H1 (cell line): Measurements from ENCODE around the gene OTOF. TPM values are rescaled to one million over a fixed set of nuclear protein-coding genes. Genes with fewer than 3 reads are reported as not detected.

Source experiments
- MAFK ChIP-seq: IDR thresholded peaks from 2 replicates; pipeline ENCODE4 v1.6.1; 2012; ENCODE audit warnings: low read depth, mild to moderate bottlenecking, improper control_type of control experiment, low read length
- polyA plus RNA-seq, 7 experiments: library from polyadenylated mRNA; depleted of rRNA in 3 of 7; stranded (reverse) in 5 of 7; unstranded in 2 of 7; fragments of >200 nt in 5 of 7; fragments of 200-250 nt in 2 of 7; gene quantifications; 1 replicate in 5 of 7; 2 replicates in 1 of 7; 4 replicates in 1 of 7; pipeline versions ENCODE4 v1.2.1 to v1.2.3, GENCODE V29; 2011 to 2013; ENCODE audit warnings: missing spikeins in 2 of 7, mixed read lengths in 2 of 7
- total RNA-seq: library from RNA; stranded (reverse); fragmentation: NEBNext Ultra II Directional; extraction: Animal tissue kit (Norgen Biotek cat#: 25700); gene quantifications from 2 replicates; pipeline ENCODE4 v1.2.1, GENCODE V29; 2021
- TF ChIP-seq, protein P1 (sequence below): IDR thresholded peaks from 2 replicates; pipeline ENCODE4 v1.6.1; 2012; ENCODE audit warnings: inconsistent platforms
- TF ChIP-seq, protein P2 (sequence below): IDR thresholded peaks from 2 replicates; pipeline ENCODE4 v1.6.1; 2012; ENCODE audit warnings: low read length, inconsistent platforms

The OTOF gene
- total and polyA plus RNA-seq, 2 of the 8 experiments (the other 6 are each of a cell fraction or from before 2014, with no cell fraction given) = 0.06 TPM; not detected in 1

DNA sequence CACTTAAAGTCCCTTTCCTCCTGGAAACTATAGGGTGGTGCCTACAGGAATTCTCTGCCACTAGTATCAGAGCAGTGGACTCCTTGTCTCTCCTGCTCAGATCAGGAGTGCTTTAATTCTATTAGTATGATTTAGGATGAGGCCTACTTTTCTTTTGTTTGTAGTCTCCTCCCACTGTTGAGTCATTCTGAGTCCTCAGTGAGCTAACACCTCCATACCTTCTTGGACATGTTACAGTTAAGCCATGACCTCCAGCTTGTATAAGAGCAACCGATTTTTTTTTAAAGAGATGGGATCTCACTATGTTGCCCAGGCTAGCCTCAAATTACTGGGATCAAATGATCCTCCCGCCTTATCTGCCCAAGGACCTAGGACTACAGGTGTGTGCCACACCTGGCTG, 48.7 kb upstream of the OTOF start (continued):
- TF ChIP-seq, protein P1, sequence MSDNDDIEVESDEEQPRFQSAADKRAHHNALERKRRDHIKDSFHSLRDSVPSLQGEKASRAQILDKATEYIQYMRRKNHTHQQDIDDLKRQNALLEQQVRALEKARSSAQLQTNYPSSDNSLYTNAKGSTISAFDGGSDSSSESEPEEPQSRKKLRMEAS = no peak
- no peak for TF ChIP-seq MAFK
- TF ChIP-seq, protein P2, sequence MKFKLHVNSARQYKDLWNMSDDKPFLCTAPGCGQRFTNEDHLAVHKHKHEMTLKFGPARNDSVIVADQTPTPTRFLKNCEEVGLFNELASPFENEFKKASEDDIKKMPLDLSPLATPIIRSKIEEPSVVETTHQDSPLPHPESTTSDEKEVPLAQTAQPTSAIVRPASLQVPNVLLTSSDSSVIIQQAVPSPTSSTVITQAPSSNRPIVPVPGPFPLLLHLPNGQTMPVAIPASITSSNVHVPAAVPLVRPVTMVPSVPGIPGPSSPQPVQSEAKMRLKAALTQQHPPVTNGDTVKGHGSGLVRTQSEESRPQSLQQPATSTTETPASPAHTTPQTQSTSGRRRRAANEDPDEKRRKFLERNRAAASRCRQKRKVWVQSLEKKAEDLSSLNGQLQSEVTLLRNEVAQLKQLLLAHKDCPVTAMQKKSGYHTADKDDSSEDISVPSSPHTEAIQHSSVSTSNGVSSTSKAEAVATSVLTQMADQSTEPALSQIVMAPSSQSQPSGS = no peak
- TF ChIP-seq, all 59 proteins: peak for 0
